Trophoblast cell (in vitro differentiated cells and primary cell): Measurements from ENCODE around the gene MXRA7.

Experiments
- DNase-seq, 2 donors: peaks; one replicate each; pipeline ENCODE4 v3.0.0-alpha.2; 2016
- H2AFZ ChIP-seq: 2 replicates; pipeline ENCODE4 v1.6.1; 2013; ENCODE audit warnings: low read length, moderate library complexity, mild to moderate bottlenecking; ENCODE audit not compliant: insufficient read depth, poor library complexity
- H2AK5ac ChIP-seq: 2 replicates; pipeline ENCODE4 v1.6.1; 2013; ENCODE audit warnings: mild to moderate bottlenecking, low read length
- H2BK120ac ChIP-seq: 2 replicates; pipeline ENCODE4 v1.6.1; 2013; ENCODE audit warnings: low read length, mild to moderate bottlenecking, moderate library complexity; ENCODE audit not compliant: insufficient read depth, poor library complexity
- H2BK12ac ChIP-seq: 2 replicates; pipeline ENCODE4 v1.6.1; 2013; ENCODE audit warnings: mild to moderate bottlenecking, low read length, moderate library complexity
- H2BK5ac ChIP-seq: 2 replicates; pipeline ENCODE4 v1.6.1; 2013; ENCODE audit warnings: low read length, low read depth, moderate library complexity, mild to moderate bottlenecking; ENCODE audit not compliant: poor library complexity
- H3K14ac ChIP-seq: 2 replicates; pipeline ENCODE4 v1.6.1; 2013; ENCODE audit warnings: mild to moderate bottlenecking, low read length
- H3K18ac ChIP-seq: 2 replicates; pipeline ENCODE4 v1.6.1; 2013; ENCODE audit warnings: mild to moderate bottlenecking, low read length
- H3K23ac ChIP-seq: 2 replicates; pipeline ENCODE4 v1.6.1; 2013; ENCODE audit warnings: low read length
- H3K27ac ChIP-seq: 2 replicates; pipeline ENCODE4 v1.5.1; 2013; ENCODE audit warnings: low read depth, mild to moderate bottlenecking, inconsistent platforms, low read length, moderate library complexity
- H3K27me3 ChIP-seq: 2 replicates; pipeline ENCODE4 v1.6.1; 2013; ENCODE audit warnings: inconsistent platforms, mild to moderate bottlenecking, low read length, moderate library complexity; ENCODE audit not compliant: insufficient read depth
- H3K36me3 ChIP-seq, 2 experiments: 1 replicate in 1 of 2; 2 replicates in 1 of 2; pipeline ENCODE4 v1.6.1; 2013; ENCODE audit warnings: low read length in 2 of 2, mild to moderate bottlenecking in 2 of 2, moderate library complexity in 1 of 2; ENCODE audit not compliant: insufficient read depth in 2 of 2, control insufficient read depth in 1 of 2
- H3K4ac ChIP-seq: 2 replicates; pipeline ENCODE4 v1.6.1; 2013; ENCODE audit warnings: low read depth, mild to moderate bottlenecking, low read length, moderate library complexity
- H3K4me1 ChIP-seq, 2 experiments: 1 replicate in 1 of 2; 2 replicates in 1 of 2; pipeline ENCODE4 v1.6.1; 2013; ENCODE audit warnings: low read length in 2 of 2, mild to moderate bottlenecking in 2 of 2, moderate library complexity in 1 of 2; ENCODE audit not compliant: insufficient read depth in 2 of 2, control insufficient read depth in 1 of 2
- H3K4me2 ChIP-seq: 2 replicates; pipeline ENCODE4 v1.6.1; 2013; ENCODE audit warnings: inconsistent platforms, mild to moderate bottlenecking, low read length, moderate library complexity
- H3K4me3 ChIP-seq: 2 replicates; pipeline ENCODE4 v1.5.1; 2013; ENCODE audit warnings: mild to moderate bottlenecking, low read depth, low read length, inconsistent platforms
- H3K79me1 ChIP-seq: one replicate; pipeline ENCODE4 v1.6.1; 2013; ENCODE audit warnings: low read length
- H3K79me2 ChIP-seq: 2 replicates; pipeline ENCODE4 v1.6.1; 2013; ENCODE audit warnings: low read length, mild to moderate bottlenecking; ENCODE audit not compliant: control insufficient read depth, insufficient read depth, poor library complexity
- H3K9ac ChIP-seq: 2 replicates; pipeline ENCODE4 v1.6.1; 2013; ENCODE audit warnings: mild to moderate bottlenecking, low read length
- H3K9me3 ChIP-seq: 2 replicates; pipeline ENCODE4 v1.6.1; 2013; ENCODE audit warnings: low read depth, mild to moderate bottlenecking, control low read depth, inconsistent platforms, low read length; ENCODE audit not compliant: insufficient read depth
- H4K12ac ChIP-seq: 2 replicates; pipeline ENCODE4 v1.6.1; 2013; ENCODE audit warnings: low read depth, mild to moderate bottlenecking, low read length, moderate library complexity
- H4K8ac ChIP-seq: 2 replicates; pipeline ENCODE4 v1.6.1; 2013; ENCODE audit warnings: low read depth, mild to moderate bottlenecking, low read length, moderate library complexity
- H4K91ac ChIP-seq: one replicate; pipeline ENCODE4 v1.6.1; 2013; ENCODE audit warnings: low read depth, mild to moderate bottlenecking, low read length, moderate library complexity
- WGBS: extraction: QIAGEN DNeasy Blood & Tissue Kit; methylation state at CpG from one replicate; pipeline ENCODE4 v1.1.7; 2013; ENCODE audit warnings: missing lambda C conversion rate; ENCODE audit not compliant: insufficient read length, insufficient coverage; ENCODE audit errors: extremely low coverage; 5-methylcytosine and 5-hydroxymethylcytosine counted together

MXRA7 gene

DNA sequence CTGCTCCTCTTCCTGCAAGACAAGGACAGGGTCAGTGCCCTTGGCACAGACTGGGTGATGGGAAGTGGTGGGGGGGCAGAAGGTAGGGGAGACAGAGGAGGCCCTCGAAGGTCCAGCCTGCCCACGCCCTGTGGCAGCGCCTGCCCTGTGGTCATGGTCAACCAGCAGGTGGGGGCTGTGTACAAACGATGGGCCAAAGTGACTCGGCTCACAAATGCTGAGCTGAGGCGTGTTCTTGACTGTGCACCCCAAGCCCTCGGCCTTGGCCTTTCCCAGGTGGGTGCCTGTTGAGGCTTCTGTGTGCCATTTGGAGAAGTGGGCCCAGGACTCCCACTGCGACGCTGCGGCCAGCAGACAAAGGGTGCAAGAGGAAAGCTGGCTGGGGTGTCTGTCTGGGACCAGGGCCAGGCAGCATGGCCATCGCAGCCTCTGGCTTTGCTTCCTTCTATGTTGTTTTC, 22.6 kb downstream of the MXRA7 start:
- no peak overlapping the region for H3K23ac ChIP-seq
- H4K12ac ChIP-seq = no peak overlapping the region
- no peak overlapping the region for H2BK120ac ChIP-seq
- peaks cover 5% of the 10 kb centered on the region in 2 experiments for H3K4me1 ChIP-seq
- H3K79me2 ChIP-seq = no peaks in the 10 kb centered on the region
- no peaks in the 10 kb centered on the region for H3K27me3 ChIP-seq
- no peak overlapping the region for H3K4me2 ChIP-seq
- H4K8ac ChIP-seq = no peak overlapping the region
- no peak overlapping the region for H2BK5ac ChIP-seq
- H2BK12ac ChIP-seq = no peak overlapping the region
- no CpG with 5 or more reads among the region's 11 CpGs for WGBS
- H3K9me3 ChIP-seq = peaks cover 2% of the 10 kb centered on the region
- DNase-seq = no peak
- H3K18ac ChIP-seq = no peak overlapping the region
- no peak overlapping the region for H3K27ac ChIP-seq
- no peak overlapping the region for H3K14ac ChIP-seq
- no peak overlapping the region for H2AK5ac ChIP-seq
- H4K91ac ChIP-seq = no peak overlapping the region
- no peak overlapping the region for H3K4me3 ChIP-seq
- peaks cover 13 to 14% of the 10 kb centered on the region in 2 experiments for H3K36me3 ChIP-seq
- H2AFZ ChIP-seq = no peak overlapping the region
- no peaks in the 10 kb centered on the region for H3K79me1 ChIP-seq
- no peak overlapping the region for H3K4ac ChIP-seq
- H3K9ac ChIP-seq = no peak overlapping the region

DNA sequence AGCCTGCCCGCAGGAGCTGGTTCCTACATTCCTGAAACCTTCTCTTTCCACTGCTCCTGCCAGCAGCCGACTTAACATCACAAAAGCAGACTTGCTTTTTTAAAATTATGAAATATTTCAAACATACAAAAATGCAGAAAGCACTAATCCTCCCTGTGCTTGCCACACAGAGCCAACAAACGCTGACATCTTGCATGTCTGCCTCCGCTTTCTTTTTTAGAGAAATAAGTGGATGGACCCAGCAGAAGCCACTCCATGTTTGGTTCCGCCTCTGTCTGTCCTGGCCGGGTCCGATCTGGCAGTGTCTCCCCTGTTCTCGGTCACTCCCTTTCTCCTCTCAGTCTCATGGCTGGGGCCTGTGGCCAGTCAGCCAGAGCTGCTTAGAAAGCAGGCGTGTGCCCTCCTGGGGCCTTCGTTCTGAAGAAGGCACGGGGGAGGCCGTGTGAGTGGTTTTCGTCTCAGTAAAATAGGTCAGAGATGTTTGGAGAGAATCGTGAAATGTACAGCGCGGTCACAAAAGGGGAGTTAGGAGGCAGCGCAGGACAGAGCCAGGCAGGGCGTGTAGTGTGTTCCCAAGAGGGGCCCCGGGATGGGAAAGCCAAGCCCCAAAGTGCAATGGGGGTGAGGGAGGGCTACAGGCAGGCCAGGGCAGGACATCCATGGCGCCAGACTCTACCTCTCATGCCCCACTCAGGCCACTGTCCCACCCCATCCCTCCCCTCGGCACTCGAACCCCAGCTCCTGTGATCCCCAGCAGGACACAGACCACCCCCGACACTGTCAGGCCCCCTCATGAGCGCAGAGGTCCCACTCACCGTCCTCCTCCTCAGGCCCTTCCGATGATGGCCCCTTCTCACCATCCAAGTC, 23.2 kb downstream of the MXRA7 start:
- Histone ChIP-seq H3K18ac (no peak overlapping the region), H2BK5ac (no peak overlapping the region), H3K14ac (no peak overlapping the region), H4K12ac (no peak overlapping the region), H3K4ac (no peak overlapping the region), H3K9ac (no peak overlapping the region), H2AFZ (no peak overlapping the region), H3K4me3 (no peak overlapping the region), H3K79me2 (no peaks in the 10 kb centered on the region), H3K4me1 (peaks cover 5% of the 10 kb centered on the region in 2 experiments), H4K91ac (no peak overlapping the region), H3K27me3 (no peaks in the 10 kb centered on the region), H4K8ac (no peak overlapping the region), H3K4me2 (no peak overlapping the region), H3K36me3 (peaks cover 14 to 19% of the 10 kb centered on the region in 2 experiments), H3K23ac (no peak overlapping the region), H2BK120ac (no peak overlapping the region), H3K79me1 (no peaks in the 10 kb centered on the region), H2BK12ac (peak overlapping the region; percentile 26), H2AK5ac (no peak overlapping the region), H3K27ac (no peak overlapping the region), H3K9me3 (peaks cover 2% of the 10 kb centered on the region)
- no peak for DNase-seq
- no CpG with 5 or more reads among the region's 26 CpGs for WGBS

DNA sequence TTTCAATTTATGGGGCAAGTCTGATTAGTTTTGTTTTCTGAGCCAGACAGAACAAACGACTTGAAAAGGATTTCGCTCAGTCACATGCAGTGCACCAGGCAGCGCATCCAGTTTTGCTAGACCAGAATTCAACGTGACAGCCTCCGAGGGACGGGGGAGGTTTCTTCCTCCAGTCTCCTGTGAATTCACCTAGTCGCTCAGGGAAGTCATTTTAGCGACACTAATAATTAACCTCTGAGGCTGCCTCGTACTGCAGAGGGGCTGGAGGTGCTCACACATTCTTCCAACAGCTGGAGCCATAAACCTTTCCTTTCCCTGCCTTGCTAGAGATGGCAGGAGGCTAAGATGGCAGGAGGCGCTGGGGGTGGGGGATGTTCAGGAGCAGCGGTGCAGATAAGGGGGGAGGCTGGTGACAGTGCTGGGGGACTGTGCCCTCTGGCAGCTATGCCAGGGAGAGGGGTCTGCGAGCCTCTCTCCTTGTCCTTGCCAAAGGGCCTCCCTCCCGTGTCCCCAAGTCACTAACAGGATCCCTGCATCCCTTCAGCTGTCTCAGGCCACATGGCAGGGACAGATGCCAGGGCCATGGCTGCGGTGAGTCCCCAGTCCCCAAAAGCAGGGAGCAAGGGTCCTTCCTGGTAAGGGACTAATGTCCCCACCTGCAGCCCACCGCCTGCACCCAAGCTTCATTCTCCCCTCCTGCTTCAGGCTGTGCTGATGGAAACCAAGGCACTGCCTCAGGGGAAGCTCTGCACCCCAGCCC, 24.0 kb downstream of the MXRA7 start:
- Histone ChIP-seq H4K8ac (no peak overlapping the region), H3K27me3 (no peaks in the 10 kb centered on the region), H3K4me2 (no peak overlapping the region), H4K12ac (no peak overlapping the region), H4K91ac (no peak overlapping the region), H3K36me3 (peaks cover 14 to 21% of the 10 kb centered on the region in 2 experiments), H2AFZ (no peak overlapping the region), H3K23ac (no peak overlapping the region), H3K14ac (no peak overlapping the region), H2BK5ac (no peak overlapping the region), H3K4ac (no peak overlapping the region), H3K18ac (no peak overlapping the region), H2BK120ac (no peak overlapping the region), H3K27ac (no peak overlapping the region), H3K79me2 (no peaks in the 10 kb centered on the region), H3K79me1 (no peaks in the 10 kb centered on the region), H2BK12ac (no peak overlapping the region), H3K9me3 (peaks cover 5% of the 10 kb centered on the region), H3K4me3 (no peak overlapping the region), H3K4me1 (peaks cover 11% of the 10 kb centered on the region in 2 experiments), H2AK5ac (no peak overlapping the region), H3K9ac (no peak overlapping the region)
- no peak for DNase-seq
- WGBS = no CpG with 5 or more reads among the region's 15 CpGs

DNA sequence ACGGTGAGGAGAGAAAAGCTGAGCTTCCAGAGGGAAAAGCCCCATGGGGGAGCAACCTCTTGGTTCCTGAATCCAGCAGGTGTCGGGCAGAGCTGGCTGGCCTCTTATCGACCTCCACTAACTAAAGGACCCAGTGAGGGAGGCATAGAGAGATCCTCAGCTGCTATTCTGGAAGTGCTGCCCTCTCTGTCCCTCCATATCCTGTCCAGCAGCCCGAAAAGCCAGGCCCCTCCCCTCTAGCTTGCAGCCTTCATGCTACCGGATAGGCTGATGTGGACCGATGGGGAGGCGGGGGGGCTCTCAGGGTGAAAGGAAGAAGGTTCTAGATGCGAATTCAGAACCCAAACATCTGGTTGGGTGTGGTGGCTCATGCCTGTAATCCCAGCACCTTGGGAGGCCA, 24.9 kb downstream of the MXRA7 start:
- no CpG with 5 or more reads among the region's 8 CpGs for WGBS
- Histone ChIP-seq H3K9ac (no peak overlapping the region), H4K12ac (no peak overlapping the region), H3K4me3 (no peak overlapping the region), H3K27ac (no peak overlapping the region), H4K91ac (no peak overlapping the region), H3K79me2 (no peaks in the 10 kb centered on the region), H2AK5ac (no peak overlapping the region), H3K4me2 (no peak overlapping the region), H2BK12ac (no peak overlapping the region), H3K18ac (no peak overlapping the region), H3K79me1 (no peaks in the 10 kb centered on the region), H3K14ac (no peak overlapping the region), H2BK5ac (no peak overlapping the region), H2BK120ac (no peak overlapping the region), H3K27me3 (no peaks in the 10 kb centered on the region), H3K4me1 (peaks cover 15% of the 10 kb centered on the region in 2 experiments), H4K8ac (no peak overlapping the region), H3K23ac (no peak overlapping the region), H3K9me3 (peaks cover 5% of the 10 kb centered on the region), H3K36me3 (peaks cover 14 to 21% of the 10 kb centered on the region in 2 experiments), H3K4ac (no peak overlapping the region), H2AFZ (no peak overlapping the region)
- DNase-seq = no peak
